GM12872 (cell line): ENCODE results near the gene DRAM2.

ENCODE experiments used
- CTCF ChIP-seq: IDR thresholded peaks from 3 replicates; pipeline ENCODE4 v1.5.1; 2011; ENCODE audit warnings: low read depth, mild to moderate bottlenecking, low read length, moderate library complexity; ENCODE audit not compliant: insufficient read depth

The DRAM2 gene

DNA sequence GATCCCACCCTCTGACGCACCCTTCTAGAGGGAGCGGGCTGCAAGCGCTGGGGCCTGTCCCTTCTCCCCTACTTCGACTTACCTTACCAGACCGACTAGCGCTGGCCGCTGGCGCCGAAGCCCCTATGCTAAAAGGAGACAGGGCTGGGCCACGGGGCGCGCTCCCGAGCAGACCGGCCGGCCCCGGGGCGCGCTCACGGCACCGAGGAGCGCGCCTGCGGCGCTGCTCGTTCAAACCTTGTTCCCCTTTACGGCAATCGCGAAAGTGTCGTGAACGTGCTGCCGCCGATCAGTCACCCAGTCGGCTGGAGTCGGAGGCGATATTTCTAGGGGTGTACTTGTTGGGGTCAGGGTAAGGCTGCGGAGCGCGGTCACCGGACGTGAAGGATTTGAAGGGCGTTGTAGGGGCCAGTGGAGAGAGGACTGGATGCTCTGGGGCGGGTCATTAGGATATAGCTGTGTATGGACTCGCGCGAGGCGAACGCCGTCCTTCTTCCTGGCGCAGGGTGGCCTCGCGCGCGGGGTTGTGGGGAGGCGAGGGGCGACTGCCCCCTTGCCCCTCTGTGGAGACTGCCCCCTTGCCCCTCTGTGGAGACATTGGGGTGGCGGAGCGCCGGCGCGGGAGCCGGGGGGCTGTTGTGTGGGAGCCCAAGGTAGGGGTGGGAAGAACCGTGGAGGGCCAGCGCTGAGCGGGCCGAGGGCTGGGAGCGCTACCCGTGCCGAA, at the start of gene DRAM2, which contains the start of gene CEPT1:
DRAM2 (minus strand) TSS at position 138 of the 724 bp plus-strand sequence. CDS start 8,539 bp downstream, outside the sequence.
CEPT1 (plus strand) TSS at position 268 of the 724 bp plus-strand sequence. CDS start 7,492 bp downstream, outside the sequence.
- TF ChIP-seq CTCF: no peak

DNA sequence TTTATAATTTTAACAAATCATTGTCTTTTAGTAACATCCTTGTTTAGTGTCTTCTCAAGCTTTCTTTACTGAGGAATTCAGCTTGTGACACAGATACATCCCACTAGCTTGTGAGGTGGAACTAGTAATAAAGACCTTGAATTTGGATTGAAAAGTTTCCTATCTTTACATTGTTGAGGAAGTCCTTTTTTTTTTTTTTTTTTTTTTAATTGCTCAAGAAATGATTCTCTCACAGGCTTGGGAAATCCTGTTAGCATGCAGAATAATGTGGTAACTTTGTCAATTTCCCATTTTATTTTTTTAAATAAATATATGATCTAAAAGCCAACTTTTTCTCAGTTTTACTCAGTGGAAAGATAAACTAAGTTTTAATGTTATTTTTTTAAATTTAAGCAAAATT, 44.8 kb upstream of the DRAM2 start:
- TF ChIP-seq CTCF: no peak

GRCh38 chr1:111183308-111184069, 43.6 kb upstream of the DRAM2 start:
- TF ChIP-seq CTCF: no peak

GRCh38 chr1:111182052-111182451, 42.2 kb upstream of the DRAM2 start:
- no peak for TF ChIP-seq CTCF

DNA sequence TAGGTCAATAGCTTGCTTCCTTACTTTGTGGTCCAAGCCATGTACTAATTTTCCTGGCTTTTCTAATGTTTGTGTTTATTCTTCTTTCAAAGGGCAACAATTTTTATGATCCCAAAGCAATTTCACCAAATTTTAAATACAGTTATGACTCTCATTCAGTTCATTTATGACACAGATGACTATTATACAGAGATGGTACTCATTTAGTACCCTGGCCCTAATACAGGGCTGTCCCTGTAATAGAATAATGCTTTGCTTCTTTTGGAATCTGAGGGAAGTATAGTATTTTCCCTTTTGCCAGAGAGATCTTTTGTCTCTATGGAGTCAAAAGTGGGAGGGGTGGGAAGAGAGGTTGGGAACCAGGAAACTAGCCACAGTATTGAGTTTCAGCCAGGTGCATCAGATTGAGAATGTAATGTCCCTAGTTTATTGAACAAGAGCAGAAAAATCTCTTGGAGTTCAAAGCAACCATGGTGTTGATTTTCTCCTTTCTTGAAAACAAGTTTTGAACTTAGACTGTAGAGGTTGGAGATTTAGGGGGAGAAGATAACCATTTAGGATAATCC, 40.2 kb upstream of the DRAM2 start:
- no peak for TF ChIP-seq CTCF

DNA sequence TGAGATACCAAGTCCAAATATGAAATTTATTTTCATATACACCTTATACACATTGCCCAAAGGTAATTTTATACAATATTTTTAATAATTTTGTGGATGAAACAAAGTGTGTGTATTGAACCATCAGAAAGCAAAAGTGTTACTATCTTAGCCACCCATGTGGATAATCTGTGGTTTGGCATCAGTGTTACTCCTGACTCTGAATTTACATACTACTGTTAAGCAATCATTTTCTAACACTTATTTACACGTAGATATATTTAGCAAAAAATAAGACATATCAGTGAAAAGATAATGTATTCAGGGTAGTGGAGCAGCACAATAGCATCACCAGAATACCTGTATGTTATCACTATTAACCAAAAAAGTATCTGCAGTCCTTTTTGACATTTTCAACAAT, 36.8 kb upstream of the DRAM2 start:
- TF ChIP-seq CTCF: no peak

GRCh38 chr1:111175349-111175748, 35.5 kb upstream of the DRAM2 start:
- TF ChIP-seq CTCF: no peak
